ENCODE data around the gene GLP2R. TPM values are rescaled to one million over a fixed set of nuclear protein-coding genes. Genes with fewer than 3 reads are reported as not detected.

Gene GLP2R
- total and polyA plus RNA-seq, 2 of the 13 experiments (the other 11 are each of a cell fraction or from before 2014, with no cell fraction given): 0.65 to 1.4 TPM

- 0% methylated on average over 2 of the region's 4 CpGs for WGBS (ENCODE audit: low lambda C conversion rate)
- Histone ChIP-seq H3K9ac (ENCODE audit: insufficient read depth, low read depth, low read length) (no peak overlapping the region), H3K27me3 (ENCODE audit: control insufficient read depth in 1 of 2, insufficient read depth in 2 of 2, low read length in 2 of 2) (peaks cover 3 to 17% of the 10 kb centered on the region in 2 experiments), H3K9me3 (ENCODE audit: low read length) (no peaks in the 10 kb centered on the region), H3K4me3 (replicated peaks in 1 of 3; ENCODE audit: insufficient read depth in 1 of 3, low read depth in 2 of 3, low read length in 3 of 3) (no peak overlapping the region), H3K4me1 (ENCODE audit: insufficient read depth, low read length) (no peaks in the 10 kb centered on the region), H2AFZ (ENCODE audit: low read length) (no peak overlapping the region), H3K36me3 (replicated peaks in 1 of 2; ENCODE audit: control insufficient read depth in 1 of 2, insufficient read depth in 2 of 2, low read length in 2 of 2) (no peaks in the 10 kb centered on the region), H3K27ac (ENCODE audit: extremely low read length, insufficient read depth, low read length) (no peak overlapping the region), H3K79me2 (ENCODE audit: insufficient read depth, low read length) (no peaks in the 10 kb centered on the region), H4K20me1 (ENCODE audit: insufficient read depth, low read length) (no peaks in the 10 kb centered on the region), H3K4me2 (ENCODE audit: low read depth, low read length) (no peak overlapping the region)
- FAIRE-seq: no peak
- ChIA-PET POLR2A (no interaction called here), CTCF (ENCODE audit: low intra/inter-chr PET ratio, low total read pairs) (no interaction called here)
- intact Hi-C loops (cut with micrococcal nuclease; ENCODE audit: unreplicated experiment) (no loop called here), in situ Hi-C loops (cut with HindIII; ENCODE audit: extremely low pct_ligation_motif_present, low pct_unique_long_range_greater_than_20kb) (no loop called here)
- no peak for TF ChIP-seq FLYWCH1 (CRISPR knock-in tag; IDR thresholded peaks at IDR 0.05)
- TF ChIP-seq, protein P1, sequence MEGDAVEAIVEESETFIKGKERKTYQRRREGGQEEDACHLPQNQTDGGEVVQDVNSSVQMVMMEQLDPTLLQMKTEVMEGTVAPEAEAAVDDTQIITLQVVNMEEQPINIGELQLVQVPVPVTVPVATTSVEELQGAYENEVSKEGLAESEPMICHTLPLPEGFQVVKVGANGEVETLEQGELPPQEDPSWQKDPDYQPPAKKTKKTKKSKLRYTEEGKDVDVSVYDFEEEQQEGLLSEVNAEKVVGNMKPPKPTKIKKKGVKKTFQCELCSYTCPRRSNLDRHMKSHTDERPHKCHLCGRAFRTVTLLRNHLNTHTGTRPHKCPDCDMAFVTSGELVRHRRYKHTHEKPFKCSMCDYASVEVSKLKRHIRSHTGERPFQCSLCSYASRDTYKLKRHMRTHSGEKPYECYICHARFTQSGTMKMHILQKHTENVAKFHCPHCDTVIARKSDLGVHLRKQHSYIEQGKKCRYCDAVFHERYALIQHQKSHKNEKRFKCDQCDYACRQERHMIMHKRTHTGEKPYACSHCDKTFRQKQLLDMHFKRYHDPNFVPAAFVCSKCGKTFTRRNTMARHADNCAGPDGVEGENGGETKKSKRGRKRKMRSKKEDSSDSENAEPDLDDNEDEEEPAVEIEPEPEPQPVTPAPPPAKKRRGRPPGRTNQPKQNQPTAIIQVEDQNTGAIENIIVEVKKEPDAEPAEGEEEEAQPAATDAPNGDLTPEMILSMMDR (CRISPR knock-in tag; IDR thresholded peaks at IDR 0.05): 0 out of 2 replicates have a peak, but pooled peaks have one; percentile 11
- no peak for TF ChIP-seq ARNTL (CRISPR knock-in tag; IDR thresholded peaks at IDR 0.05)
- no peak for DNase-seq (ENCODE audit: low spot score)
- peak; percentile 59 for ATAC-seq
- BruUV-seq (replicated peaks): no TSS peak
Observed at GRCh38 chr17:9824094-9824493, 1.6 kb upstream of the GLP2R start.

DNA sequence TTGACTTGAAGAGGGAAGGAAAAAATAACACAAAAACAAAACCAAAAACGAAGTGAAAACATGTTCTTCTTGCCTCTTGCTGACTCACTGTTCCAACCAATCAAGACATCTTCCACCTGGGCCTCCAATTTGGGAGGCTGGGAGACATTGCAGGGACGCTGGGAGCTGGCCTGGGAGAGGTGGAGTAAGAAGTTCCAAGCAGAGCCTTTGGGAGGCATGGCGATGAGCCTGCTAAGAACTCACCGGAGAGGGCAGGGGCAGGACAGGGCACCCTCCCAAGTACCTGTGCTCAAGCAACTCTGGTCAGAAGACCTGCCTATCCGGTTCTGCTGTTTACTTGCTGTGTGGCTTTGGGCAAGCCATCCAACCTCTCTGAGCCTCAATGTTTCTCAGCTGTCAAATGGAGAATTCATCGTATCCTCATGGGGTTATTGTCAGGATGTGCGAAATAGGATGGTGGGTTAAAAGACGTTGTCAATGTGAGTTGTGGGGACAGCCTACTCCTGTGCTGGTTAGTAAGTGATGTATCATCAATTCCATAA, 856 bp upstream of the GLP2R start:
- Histone ChIP-seq H3K36me3 (replicated peaks in 1 of 2; ENCODE audit: control insufficient read depth in 1 of 2, insufficient read depth in 2 of 2, low read length in 2 of 2) (no peaks in the 10 kb centered on the region), H3K4me1 (ENCODE audit: insufficient read depth, low read length) (no peaks in the 10 kb centered on the region), H3K9ac (ENCODE audit: insufficient read depth, low read depth, low read length) (no peak overlapping the region), H3K4me2 (ENCODE audit: low read depth, low read length) (no peak overlapping the region), H2AFZ (ENCODE audit: low read length) (no peak overlapping the region), H3K9me3 (ENCODE audit: low read length) (no peaks in the 10 kb centered on the region), H3K27ac (ENCODE audit: extremely low read length, insufficient read depth, low read length) (no peak overlapping the region), H3K27me3 (ENCODE audit: control insufficient read depth in 1 of 2, insufficient read depth in 2 of 2, low read length in 2 of 2) (peaks cover 3 to 17% of the 10 kb centered on the region in 2 experiments), H3K4me3 (replicated peaks in 1 of 3; ENCODE audit: insufficient read depth in 1 of 3, low read depth in 2 of 3, low read length in 3 of 3) (no peak overlapping the region), H4K20me1 (ENCODE audit: insufficient read depth, low read length) (no peaks in the 10 kb centered on the region), H3K79me2 (ENCODE audit: insufficient read depth, low read length) (no peaks in the 10 kb centered on the region)
- FAIRE-seq (no peak), ATAC-seq (no peak), DNase-seq (ENCODE audit: low spot score) (no peak)
- intact Hi-C loops (cut with micrococcal nuclease; ENCODE audit: unreplicated experiment) (no loop called here), in situ Hi-C loops (cut with HindIII; ENCODE audit: extremely low pct_ligation_motif_present, low pct_unique_long_range_greater_than_20kb) (no loop called here)
- CTCF ChIA-PET (ENCODE audit: low intra/inter-chr PET ratio, low total read pairs): no interaction called here
- TF ChIP-seq USF2 (IDR thresholded peaks at IDR 0.05; ENCODE audit: low read depth, low read length) (no peak), USF2 (CRISPR knock-in tag; IDR thresholded peaks at IDR 0.05; ENCODE audit: borderline replicate concordance) (no peak), ZNF768 (CRISPR knock-in tag; IDR thresholded peaks at IDR 0.05) (peak; percentile 67), PAXIP1 (CRISPR knock-in tag; conservative IDR thresholded peaks at IDR 0.05) (no peak), KDM5B (CRISPR knock-in tag; IDR thresholded peaks at IDR 0.05; ENCODE audit: borderline replicate concordance) (no peak), ZNF205 (CRISPR knock-in tag; IDR thresholded peaks at IDR 0.05) (no peak)
- 25% methylated on average over 7 of the region's 8 CpGs for WGBS (ENCODE audit: low lambda C conversion rate)
- POLR2A ChIA-PET: no interaction called here
- no TSS peak for BruUV-seq (replicated peaks)
